Measurements from ENCODE around the gene FMO5. TPM values are rescaled to one million over a fixed set of nuclear protein-coding genes. Genes with fewer than 3 reads are reported as not detected.

Gene FMO5, protein sequence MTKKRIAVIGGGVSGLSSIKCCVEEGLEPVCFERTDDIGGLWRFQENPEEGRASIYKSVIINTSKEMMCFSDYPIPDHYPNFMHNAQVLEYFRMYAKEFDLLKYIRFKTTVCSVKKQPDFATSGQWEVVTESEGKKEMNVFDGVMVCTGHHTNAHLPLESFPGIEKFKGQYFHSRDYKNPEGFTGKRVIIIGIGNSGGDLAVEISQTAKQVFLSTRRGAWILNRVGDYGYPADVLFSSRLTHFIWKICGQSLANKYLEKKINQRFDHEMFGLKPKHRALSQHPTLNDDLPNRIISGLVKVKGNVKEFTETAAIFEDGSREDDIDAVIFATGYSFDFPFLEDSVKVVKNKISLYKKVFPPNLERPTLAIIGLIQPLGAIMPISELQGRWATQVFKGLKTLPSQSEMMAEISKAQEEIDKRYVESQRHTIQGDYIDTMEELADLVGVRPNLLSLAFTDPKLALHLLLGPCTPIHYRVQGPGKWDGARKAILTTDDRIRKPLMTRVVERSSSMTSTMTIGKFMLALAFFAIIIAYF
- polyA plus RNA-seq: under 1 TPM; 0.69 to 0.86 TPM

DNA sequence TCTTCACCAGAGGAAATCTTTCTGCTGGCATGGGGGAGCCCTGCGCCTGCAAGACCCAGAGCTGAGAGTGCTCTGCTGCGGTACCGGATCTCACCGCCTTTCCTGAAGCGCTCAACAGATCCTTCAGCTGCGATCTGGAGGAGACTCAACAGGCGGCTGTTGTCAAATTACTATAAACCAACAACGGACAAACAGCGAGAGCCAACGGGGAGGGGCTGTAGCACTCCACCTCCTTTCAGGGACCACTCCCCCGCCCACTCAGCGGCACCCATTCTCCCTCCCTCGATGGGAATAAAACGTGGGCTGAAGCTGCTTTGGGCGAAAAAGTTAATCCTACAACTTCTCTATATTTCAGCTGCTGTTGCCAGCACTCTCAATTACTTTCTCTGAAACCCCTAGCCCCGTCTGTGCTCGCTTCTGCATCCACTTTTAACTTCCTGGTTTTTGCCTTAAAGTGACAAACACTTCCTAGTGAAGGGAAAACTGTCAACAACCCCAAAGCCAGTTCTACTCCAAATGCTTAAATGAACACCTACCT is at the start of gene FMO5:
TSS of gene FMO5 (minus strand) at position 147 of the 538 bp plus-strand sequence. CDS start 310 bp downstream, outside the sequence.
- Histone ChIP-seq H3K27me3 (ENCODE audit: control insufficient read depth in 1 of 2, insufficient read depth in 2 of 2, low read length in 2 of 2) (no peaks in the 10 kb centered on the region), H3K9me3 (ENCODE audit: control insufficient read depth in 2 of 2, insufficient read depth in 1 of 2, low read depth in 1 of 2, low read length in 1 of 2) (no peaks in the 10 kb centered on the region), H3K27ac (ENCODE audit: low read depth in 2 of 2, low read length in 1 of 2) (peak within 1 kb of the TSS; percentile 52 to 62), H3K36me3 (ENCODE audit: control insufficient read depth in 2 of 2, insufficient read depth in 2 of 2, low read length in 1 of 2) (no peaks in the 10 kb centered on the region), H3K4me1 (ENCODE audit: control insufficient read depth in 2 of 2, insufficient read depth in 2 of 2, low read length in 1 of 2) (peaks cover 0 to 6% of the 10 kb centered on the region in 2 donors), H3K4me3 (ENCODE audit: low read depth in 1 of 2, low read length in 2 of 2) (peak within 1 kb of the TSS; percentile 56 to 72)
- WGBS, 2 donors: 0 to 1% methylated on average over 17 of the region's 17 CpGs

DNA sequence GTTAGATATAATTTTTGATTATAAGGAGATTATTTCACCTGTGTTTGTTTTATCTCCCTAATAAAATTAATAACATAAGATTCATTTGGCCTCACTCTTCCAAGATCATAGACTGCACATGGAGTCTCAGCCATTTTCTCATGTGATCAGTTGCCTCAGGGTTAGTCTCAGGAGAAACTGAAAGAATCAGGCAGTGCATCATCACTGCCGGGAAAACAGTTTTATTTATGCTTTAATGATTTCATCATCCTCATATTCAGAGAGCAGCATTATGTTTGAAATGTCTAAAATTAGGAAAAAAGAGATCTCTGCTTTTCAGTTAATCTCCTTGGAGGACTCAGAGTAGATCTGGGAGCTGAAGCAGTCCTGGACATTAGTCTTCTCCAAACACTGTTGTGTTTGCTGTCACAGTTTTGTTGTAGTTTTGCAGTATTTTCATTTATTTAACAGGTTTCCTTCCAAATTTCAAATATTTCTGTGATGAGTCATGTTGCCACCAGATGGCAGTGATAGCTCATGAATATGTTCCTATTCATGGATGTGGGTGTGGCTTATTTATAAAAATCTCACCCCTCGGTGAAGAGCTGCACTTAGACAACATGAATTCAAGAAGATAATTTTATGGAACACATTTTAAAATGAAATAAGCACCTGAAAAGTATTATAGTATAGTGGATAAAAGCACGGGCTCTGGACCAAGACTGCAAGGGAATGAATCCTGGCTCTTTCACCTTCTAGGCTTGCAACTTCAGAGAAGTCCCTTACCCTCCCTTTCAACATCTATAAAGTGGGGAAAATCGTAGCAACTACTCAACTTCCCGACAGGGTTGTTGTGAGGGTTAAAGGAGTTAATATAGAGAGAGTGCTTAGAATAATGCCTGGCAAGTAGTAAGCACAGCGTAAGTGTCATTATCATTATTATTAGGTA is 48.5 kb upstream of the FMO5 start:
- Histone ChIP-seq H3K9me3 (ENCODE audit: control insufficient read depth in 2 of 2, insufficient read depth in 1 of 2, low read depth in 1 of 2, low read length in 1 of 2) (no peaks in the 10 kb centered on the region), H3K4me1 (ENCODE audit: control insufficient read depth in 2 of 2, insufficient read depth in 2 of 2, low read length in 1 of 2) (no peaks in the 10 kb centered on the region), H3K27me3 (ENCODE audit: control insufficient read depth in 1 of 2, insufficient read depth in 2 of 2, low read length in 2 of 2) (no peaks in the 10 kb centered on the region), H3K4me3 (ENCODE audit: low read depth in 1 of 2, low read length in 2 of 2) (no peak overlapping the region), H3K36me3 (ENCODE audit: control insufficient read depth in 2 of 2, insufficient read depth in 2 of 2, low read length in 1 of 2) (peaks cover 1 to 3% of the 10 kb centered on the region in 2 donors), H3K27ac (ENCODE audit: low read depth in 2 of 2, low read length in 1 of 2) (no peak overlapping the region)
- WGBS, 2 donors: 45 to 51% methylated on average over 6 of the region's 6 CpGs

DNA sequence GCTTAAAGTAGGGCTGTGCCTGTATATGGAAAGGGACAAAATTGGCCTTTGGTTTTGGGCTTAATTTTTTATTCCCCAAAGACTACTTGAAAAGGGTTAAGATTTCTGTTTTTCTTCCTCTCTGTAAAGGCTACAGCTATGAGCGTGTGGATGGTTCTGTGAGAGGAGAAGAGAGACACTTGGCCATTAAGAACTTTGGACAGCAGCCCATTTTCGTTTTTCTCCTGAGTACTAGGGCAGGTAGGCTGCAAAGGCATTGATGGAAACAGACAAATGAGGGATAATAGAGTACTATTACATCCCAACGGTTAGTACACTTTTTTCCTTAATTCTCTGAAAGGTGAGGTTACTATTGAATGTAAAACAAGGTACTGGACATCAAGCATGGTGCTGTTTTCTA is 46.9 kb upstream of the FMO5 start:
- H3K4me3 ChIP-seq (ENCODE audit: low read depth in 1 of 2, low read length in 2 of 2): no peak overlapping the region
- 51 to 55% methylated on average over 3 of the region's 3 CpGs for WGBS, 2 donors
- no peaks in the 10 kb centered on the region for H3K9me3 ChIP-seq (ENCODE audit: control insufficient read depth in 2 of 2, insufficient read depth in 1 of 2, low read depth in 1 of 2, low read length in 1 of 2)
- no peak overlapping the region for H3K27ac ChIP-seq (ENCODE audit: low read depth in 2 of 2, low read length in 1 of 2)
- H3K4me1 ChIP-seq (ENCODE audit: control insufficient read depth in 2 of 2, insufficient read depth in 2 of 2, low read length in 1 of 2): no peaks in the 10 kb centered on the region
- peaks cover 4 to 5% of the 10 kb centered on the region in 2 donors for H3K36me3 ChIP-seq (ENCODE audit: control insufficient read depth in 2 of 2, insufficient read depth in 2 of 2, low read length in 1 of 2)
- H3K27me3 ChIP-seq (ENCODE audit: control insufficient read depth in 1 of 2, insufficient read depth in 2 of 2, low read length in 2 of 2): no peaks in the 10 kb centered on the region

DNA sequence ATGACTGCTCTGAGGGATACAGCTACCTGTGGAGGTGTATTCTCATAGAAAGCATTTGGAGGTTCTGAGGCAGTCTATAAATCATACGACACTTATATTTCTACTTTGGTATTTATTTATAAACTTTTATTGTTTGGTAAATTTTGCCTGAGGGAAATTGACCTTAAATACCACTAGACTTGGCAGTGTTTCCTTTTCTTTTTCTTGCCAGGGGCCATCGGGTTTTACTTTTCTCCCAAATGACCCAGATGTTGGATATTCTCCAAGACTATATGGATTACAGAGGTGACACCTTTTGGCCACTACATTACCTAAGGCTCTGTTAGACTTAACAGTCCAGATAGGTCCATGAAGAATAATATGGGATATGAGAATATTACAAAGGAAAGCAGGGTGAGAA is 45.6 kb upstream of the FMO5 start:
- Histone ChIP-seq H3K4me3 (ENCODE audit: low read depth in 1 of 2, low read length in 2 of 2) (no peak overlapping the region), H3K27ac (ENCODE audit: low read depth in 2 of 2, low read length in 1 of 2) (no peak overlapping the region), H3K4me1 (ENCODE audit: control insufficient read depth in 2 of 2, insufficient read depth in 2 of 2, low read length in 1 of 2) (no peaks in the 10 kb centered on the region), H3K9me3 (ENCODE audit: control insufficient read depth in 2 of 2, insufficient read depth in 1 of 2, low read depth in 1 of 2, low read length in 1 of 2) (no peaks in the 10 kb centered on the region), H3K27me3 (ENCODE audit: control insufficient read depth in 1 of 2, insufficient read depth in 2 of 2, low read length in 2 of 2) (no peaks in the 10 kb centered on the region), H3K36me3 (ENCODE audit: control insufficient read depth in 2 of 2, insufficient read depth in 2 of 2, low read length in 1 of 2) (peaks cover 4 to 5% of the 10 kb centered on the region in 2 donors)
- 44 to 51% methylated on average over 2 of the region's 2 CpGs for WGBS, 2 donors

DNA sequence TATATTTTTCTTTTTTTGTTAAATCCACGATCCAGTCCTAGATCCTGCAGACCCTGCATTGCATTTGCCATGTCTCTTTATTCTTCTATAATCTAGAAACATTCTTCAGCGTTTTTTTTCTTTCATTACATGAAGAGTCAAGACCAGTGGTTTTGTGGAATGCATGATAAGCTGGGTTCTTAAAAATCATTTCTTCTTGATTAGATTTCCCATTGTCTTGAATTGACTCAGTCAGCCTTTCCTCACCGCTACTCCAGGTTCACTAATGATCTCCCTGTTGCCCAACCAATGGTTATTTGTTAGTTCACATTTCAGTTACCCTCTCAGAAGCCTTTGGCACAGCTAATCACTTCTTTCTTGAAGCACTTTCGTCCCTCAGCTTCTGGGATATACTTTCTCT is 42.6 kb upstream of the FMO5 start:
- H3K27me3 ChIP-seq (ENCODE audit: control insufficient read depth in 1 of 2, insufficient read depth in 2 of 2, low read length in 2 of 2): no peaks in the 10 kb centered on the region
- H3K4me3 ChIP-seq (ENCODE audit: low read depth in 1 of 2, low read length in 2 of 2): no peak overlapping the region
- WGBS, 2 donors: 88 to 93% methylated on average over 4 of the region's 4 CpGs
- H3K4me1 ChIP-seq (ENCODE audit: control insufficient read depth in 2 of 2, insufficient read depth in 2 of 2, low read length in 1 of 2): no peaks in the 10 kb centered on the region
- no peaks in the 10 kb centered on the region for H3K9me3 ChIP-seq (ENCODE audit: control insufficient read depth in 2 of 2, insufficient read depth in 1 of 2, low read depth in 1 of 2, low read length in 1 of 2)
- H3K36me3 ChIP-seq (ENCODE audit: control insufficient read depth in 2 of 2, insufficient read depth in 2 of 2, low read length in 1 of 2): peaks cover 4 to 8% of the 10 kb centered on the region in 2 donors
- no peak overlapping the region for H3K27ac ChIP-seq (ENCODE audit: low read depth in 2 of 2, low read length in 1 of 2)

DNA sequence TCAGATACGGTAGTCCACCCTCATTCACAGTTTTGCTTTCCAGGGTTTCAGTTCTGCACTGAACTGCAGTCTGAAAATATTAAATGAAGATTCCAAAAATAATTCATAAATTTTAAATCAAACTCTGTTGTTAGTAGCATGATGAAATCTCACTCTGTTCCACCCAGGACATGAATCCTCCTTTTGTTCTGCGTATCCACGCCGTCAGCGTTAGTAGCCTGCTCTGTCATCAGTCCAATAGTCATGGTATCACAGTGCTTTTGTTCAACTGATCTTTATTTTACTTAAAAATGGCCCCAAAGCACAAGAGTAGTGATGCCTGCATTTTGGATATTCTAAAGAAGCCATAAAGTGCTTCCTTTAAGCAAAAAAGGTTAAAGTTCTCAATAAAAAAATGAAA is 41.2 kb upstream of the FMO5 start:
- no peaks in the 10 kb centered on the region for H3K27me3 ChIP-seq (ENCODE audit: control insufficient read depth in 1 of 2, insufficient read depth in 2 of 2, low read length in 2 of 2)
- H3K27ac ChIP-seq (ENCODE audit: low read depth in 2 of 2, low read length in 1 of 2): no peak overlapping the region
- H3K36me3 ChIP-seq (ENCODE audit: control insufficient read depth in 2 of 2, insufficient read depth in 2 of 2, low read length in 1 of 2): peaks cover 4 to 8% of the 10 kb centered on the region in 2 donors
- WGBS, 2 donors: 94 to 98% methylated on average over 5 of the region's 5 CpGs
- no peak overlapping the region for H3K4me3 ChIP-seq (ENCODE audit: low read depth in 1 of 2, low read length in 2 of 2)
- no peaks in the 10 kb centered on the region for H3K9me3 ChIP-seq (ENCODE audit: control insufficient read depth in 2 of 2, insufficient read depth in 1 of 2, low read depth in 1 of 2, low read length in 1 of 2)
- no peaks in the 10 kb centered on the region for H3K4me1 ChIP-seq (ENCODE audit: control insufficient read depth in 2 of 2, insufficient read depth in 2 of 2, low read length in 1 of 2)

DNA sequence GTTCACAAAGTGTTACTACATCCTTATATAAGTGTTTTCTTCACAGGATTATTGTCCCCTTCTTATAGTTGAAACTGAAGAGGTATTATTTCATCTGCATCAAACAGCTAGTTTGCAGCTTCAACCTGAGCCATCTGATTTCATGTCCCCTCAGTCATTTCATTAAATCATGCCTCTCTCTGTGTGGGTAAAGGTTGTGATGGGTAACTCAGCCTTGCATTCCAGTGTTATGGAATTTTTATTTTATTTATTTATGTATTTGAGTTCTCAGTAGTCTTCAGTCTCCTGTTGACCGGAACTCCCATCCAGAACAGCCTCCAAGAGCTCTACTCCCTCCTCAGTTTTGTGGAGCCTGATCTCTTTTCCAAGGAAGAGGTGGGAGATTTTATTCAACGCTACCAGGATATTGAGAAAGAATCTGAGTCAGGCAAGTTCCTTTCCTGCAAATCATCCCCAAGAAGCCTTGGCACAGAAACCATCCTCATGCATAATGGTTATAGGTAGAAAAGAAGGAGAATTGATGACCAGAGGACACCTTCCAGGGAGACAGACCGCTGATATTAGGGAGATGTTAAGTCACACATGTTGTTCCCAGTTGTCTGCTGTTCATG is 39.1 kb upstream of the FMO5 start:
- Histone ChIP-seq H3K9me3 (ENCODE audit: control insufficient read depth in 2 of 2, insufficient read depth in 1 of 2, low read depth in 1 of 2, low read length in 1 of 2) (no peaks in the 10 kb centered on the region), H3K36me3 (ENCODE audit: control insufficient read depth in 2 of 2, insufficient read depth in 2 of 2, low read length in 1 of 2) (peaks cover 6 to 8% of the 10 kb centered on the region in 2 donors), H3K4me1 (ENCODE audit: control insufficient read depth in 2 of 2, insufficient read depth in 2 of 2, low read length in 1 of 2) (no peaks in the 10 kb centered on the region), H3K27me3 (ENCODE audit: control insufficient read depth in 1 of 2, insufficient read depth in 2 of 2, low read length in 2 of 2) (no peaks in the 10 kb centered on the region), H3K4me3 (ENCODE audit: low read depth in 1 of 2, low read length in 2 of 2) (no peak overlapping the region), H3K27ac (ENCODE audit: low read depth in 2 of 2, low read length in 1 of 2) (no peak overlapping the region)
- WGBS, 2 donors: 88 to 93% methylated on average over 3 of the region's 3 CpGs

DNA sequence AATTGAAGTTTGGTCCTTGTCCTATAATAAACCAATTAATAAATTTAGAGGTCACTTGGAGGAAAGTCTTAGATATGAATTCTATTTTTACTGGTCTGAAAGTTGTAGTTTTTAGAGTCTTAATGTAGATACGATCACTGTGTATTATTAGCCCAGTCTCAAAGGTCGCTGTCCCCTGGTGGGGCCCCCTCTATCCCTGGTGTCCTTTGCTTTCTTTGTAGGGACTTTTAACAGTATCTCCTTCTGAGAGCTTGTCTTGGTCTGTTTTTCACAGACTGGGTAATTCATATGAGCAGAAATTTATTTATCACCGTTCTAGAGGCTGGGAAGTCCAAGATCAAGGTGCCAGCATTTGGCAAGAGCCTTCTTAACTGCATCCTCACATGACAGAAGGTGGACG is 35.8 kb upstream of the FMO5 start:
- H3K27me3 ChIP-seq (ENCODE audit: control insufficient read depth in 1 of 2, insufficient read depth in 2 of 2, low read length in 2 of 2): no peaks in the 10 kb centered on the region
- H3K36me3 ChIP-seq (ENCODE audit: control insufficient read depth in 2 of 2, insufficient read depth in 2 of 2, low read length in 1 of 2): peaks cover 2 to 5% of the 10 kb centered on the region in 2 donors
- no peak overlapping the region for H3K4me3 ChIP-seq (ENCODE audit: low read depth in 1 of 2, low read length in 2 of 2)
- WGBS, 2 donors: 96 to 97% methylated on average over 4 of the region's 4 CpGs
- no peak overlapping the region for H3K27ac ChIP-seq (ENCODE audit: low read depth in 2 of 2, low read length in 1 of 2)
- H3K9me3 ChIP-seq (ENCODE audit: control insufficient read depth in 2 of 2, insufficient read depth in 1 of 2, low read depth in 1 of 2, low read length in 1 of 2): no peaks in the 10 kb centered on the region
- H3K4me1 ChIP-seq (ENCODE audit: control insufficient read depth in 2 of 2, insufficient read depth in 2 of 2, low read length in 1 of 2): no peaks in the 10 kb centered on the region

DNA sequence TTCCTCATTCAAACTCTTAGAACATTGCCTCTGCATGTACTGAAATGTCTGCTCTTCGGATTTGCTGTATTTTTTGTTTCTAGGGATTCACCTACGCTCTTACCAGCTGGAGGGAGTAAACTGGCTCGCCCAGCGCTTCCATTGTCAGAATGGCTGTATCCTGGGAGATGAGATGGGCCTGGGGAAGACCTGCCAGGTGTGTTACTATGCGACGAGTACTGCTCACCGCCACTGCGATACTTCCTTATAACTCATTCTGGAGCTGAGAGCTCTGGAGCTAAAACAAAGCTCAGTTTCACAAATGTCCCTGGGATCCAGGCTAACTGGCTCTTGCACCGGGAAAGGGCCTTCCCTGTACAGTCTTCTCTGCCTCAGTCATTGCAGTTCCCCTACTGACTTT is 27.4 kb upstream of the FMO5 start:
- Histone ChIP-seq H3K9me3 (ENCODE audit: control insufficient read depth in 2 of 2, insufficient read depth in 1 of 2, low read depth in 1 of 2, low read length in 1 of 2) (no peaks in the 10 kb centered on the region), H3K4me1 (ENCODE audit: control insufficient read depth in 2 of 2, insufficient read depth in 2 of 2, low read length in 1 of 2) (no peaks in the 10 kb centered on the region), H3K4me3 (ENCODE audit: low read depth in 1 of 2, low read length in 2 of 2) (no peak overlapping the region), H3K27ac (ENCODE audit: low read depth in 2 of 2, low read length in 1 of 2) (no peak overlapping the region), H3K36me3 (ENCODE audit: control insufficient read depth in 2 of 2, insufficient read depth in 2 of 2, low read length in 1 of 2) (no peaks in the 10 kb centered on the region), H3K27me3 (ENCODE audit: control insufficient read depth in 1 of 2, insufficient read depth in 2 of 2, low read length in 2 of 2) (no peaks in the 10 kb centered on the region)
- WGBS, 2 donors: 80 to 84% methylated on average over 9 of the region's 9 CpGs
